H1 (cell line): ENCODE measurements around the gene MAD2L1BP.

Experiments
- ATF3 ChIP-seq: IDR thresholded peaks from 2 replicates; pipeline ENCODE4 v1.6.1; 2011; ENCODE audit warnings: low read depth, mild to moderate bottlenecking, low read length; ENCODE audit not compliant: insufficient read depth
- CTCF ChIP-seq, 3 experiments: IDR thresholded peaks; 1 replicate in 2 of 3; 2 replicates in 1 of 3; pipeline versions ENCODE4 v1.5.1 to v1.6.1; 2011; ENCODE audit warnings: low read length in 3 of 3, mild to moderate bottlenecking in 3 of 3, inconsistent platforms in 2 of 3, low read depth in 1 of 3, moderate library complexity in 1 of 3; ENCODE audit not compliant: insufficient read depth in 1 of 3; ENCODE audit errors: control extremely low read depth in 1 of 3
- EZH2 ChIP-seq: fragments of 200-600 bp; sonication (generic); IDR thresholded peaks from 2 replicates; pipeline ENCODE4 v1.7.1; 2012; ENCODE audit warnings: low read depth, mild to moderate bottlenecking, moderate library complexity, low read length, inconsistent platforms; ENCODE audit not compliant: severe bottlenecking
- JUN ChIP-seq: IDR thresholded peaks from 2 replicates; pipeline ENCODE4 v1.6.1; 2011; ENCODE audit warnings: low read depth, mild to moderate bottlenecking, improper control_type of control experiment, low read length
- JUND ChIP-seq: IDR thresholded peaks from 2 replicates; pipeline ENCODE4 v1.6.1; 2011; ENCODE audit warnings: mild to moderate bottlenecking, improper control_type of control experiment, low read length
- POLR2A ChIP-seq, 2 experiments: IDR thresholded peaks; 1 replicate in 1 of 2; 2 replicates in 1 of 2; pipeline ENCODE4 v1.6.1; 2011; ENCODE audit warnings: low read depth in 2 of 2, low read length in 2 of 2, mild to moderate bottlenecking in 2 of 2; ENCODE audit errors: control extremely low read depth in 1 of 2
- SIN3A ChIP-seq, 2 experiments: IDR thresholded peaks in 1 of 2; conservative IDR thresholded peaks in 1 of 2; 2 replicates each; pipeline ENCODE4 v1.6.1; 2011 to 2012; ENCODE audit warnings: low read length in 2 of 2, improper control_type of control experiment in 1 of 2, low read depth in 1 of 2, mild to moderate bottlenecking in 1 of 2
- SP1 ChIP-seq: IDR thresholded peaks from 2 replicates; pipeline ENCODE4 v1.6.1; 2011; ENCODE audit warnings: low read depth, low read length
- TAF1 ChIP-seq: IDR thresholded peaks from 2 replicates; pipeline ENCODE4 v1.6.1; 2011; ENCODE audit warnings: mild to moderate bottlenecking, low read depth, low read length
- TCF12 ChIP-seq: IDR thresholded peaks from 2 replicates; pipeline ENCODE4 v1.6.1; 2011; ENCODE audit warnings: low read depth, mild to moderate bottlenecking, low read length
- USF2 ChIP-seq: IDR thresholded peaks from 2 replicates; pipeline ENCODE4 v1.6.1; 2011; ENCODE audit warnings: low read length, improper control_type of control experiment

- TF ChIP-seq EZH2 = no peak
- no peak for TF ChIP-seq ATF3
- no peak for TF ChIP-seq USF2
- no peak for TF ChIP-seq POLR2A (IDR thresholded peaks at IDR 0.05; ENCODE audit: control extremely low read depth in 1 of 2, low read depth in 2 of 2, low read length in 2 of 2)
- TF ChIP-seq TCF12 = no peak
- TF ChIP-seq SP1 = no peak
- TF ChIP-seq CTCF (IDR thresholded peaks at IDR 0.05; ENCODE audit: control extremely low read depth in 1 of 3, insufficient read depth in 1 of 3, low read depth in 1 of 3, low read length in 3 of 3) = no peak
- TF ChIP-seq JUN = no peak
- TF ChIP-seq TAF1 = no peak
- TF ChIP-seq SIN3A (conservative IDR thresholded peaks at IDR 0.05 in 1 of 2, IDR thresholded peaks at IDR 0.05 in 1 of 2; ENCODE audit: low read depth in 1 of 2, low read length in 2 of 2) = no peak
- TF ChIP-seq JUND = no peak
These were observed 8.4 kb upstream of the MAD2L1BP start for GRCh38 chr6:43627008-43627825.
